Hepatic stellate cell (primary cell): ENCODE results near the gene TNIP3.
"Not testable (repeated sequence)": the region's sequence is repeated elsewhere in the genome, so short reads cannot be mapped to it uniquely, and the experiment has no call there.

Experiments
- DNase-seq: peaks from one replicate; pipeline ENCODE4 v3.0.0; 2011; ENCODE audit warnings: low spot score

The TNIP3 gene

GRCh38 chr4:121164291-121164690, at the start of gene TNIP3:
Gene TNIP3 (minus strand): TSS chr4:121164321. CDS start chr4:121164125, 196 bp downstream.
- DNase-seq, result no peak

DNA sequence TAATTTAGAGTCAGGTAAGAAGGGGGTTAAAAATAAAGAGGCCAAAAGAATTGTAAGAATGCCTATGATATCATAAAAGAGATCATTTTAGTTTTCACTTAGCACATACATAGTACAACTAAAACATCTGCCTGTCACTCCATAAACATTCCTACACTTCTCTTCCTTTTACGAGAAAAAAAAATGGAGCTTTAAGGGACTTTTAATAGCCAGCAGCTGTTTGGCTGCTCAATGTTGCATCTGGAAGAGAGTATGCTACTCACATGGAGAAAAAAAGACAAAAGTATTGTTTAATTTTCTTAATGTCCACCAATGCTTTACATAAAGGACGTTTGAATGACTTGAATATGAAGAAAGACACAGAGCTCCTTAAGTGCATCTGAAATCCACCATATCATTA, 48.7 kb upstream of the TNIP3 start:
- DNase-seq, result no peak

DNA sequence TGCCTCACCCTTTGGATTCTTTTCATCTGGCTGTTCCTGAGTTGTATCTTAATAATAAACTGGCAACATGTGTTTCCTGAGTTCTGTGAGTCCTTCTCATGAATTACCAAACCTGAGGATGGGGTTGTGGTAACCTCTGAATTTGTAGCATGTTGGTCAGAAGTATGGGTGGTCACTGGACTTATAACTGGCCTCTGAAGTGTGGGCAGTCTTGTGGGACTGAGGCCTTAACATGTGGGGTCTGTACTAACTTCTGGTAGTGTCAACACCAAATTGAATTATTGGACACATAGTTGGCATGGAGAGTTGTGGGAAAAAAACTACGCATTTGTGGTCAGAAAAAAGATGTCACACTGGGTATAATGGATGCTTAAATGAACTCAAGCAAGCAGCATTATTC, 45.0 kb upstream of the TNIP3 start:
- DNase-seq, result no peak

DNA sequence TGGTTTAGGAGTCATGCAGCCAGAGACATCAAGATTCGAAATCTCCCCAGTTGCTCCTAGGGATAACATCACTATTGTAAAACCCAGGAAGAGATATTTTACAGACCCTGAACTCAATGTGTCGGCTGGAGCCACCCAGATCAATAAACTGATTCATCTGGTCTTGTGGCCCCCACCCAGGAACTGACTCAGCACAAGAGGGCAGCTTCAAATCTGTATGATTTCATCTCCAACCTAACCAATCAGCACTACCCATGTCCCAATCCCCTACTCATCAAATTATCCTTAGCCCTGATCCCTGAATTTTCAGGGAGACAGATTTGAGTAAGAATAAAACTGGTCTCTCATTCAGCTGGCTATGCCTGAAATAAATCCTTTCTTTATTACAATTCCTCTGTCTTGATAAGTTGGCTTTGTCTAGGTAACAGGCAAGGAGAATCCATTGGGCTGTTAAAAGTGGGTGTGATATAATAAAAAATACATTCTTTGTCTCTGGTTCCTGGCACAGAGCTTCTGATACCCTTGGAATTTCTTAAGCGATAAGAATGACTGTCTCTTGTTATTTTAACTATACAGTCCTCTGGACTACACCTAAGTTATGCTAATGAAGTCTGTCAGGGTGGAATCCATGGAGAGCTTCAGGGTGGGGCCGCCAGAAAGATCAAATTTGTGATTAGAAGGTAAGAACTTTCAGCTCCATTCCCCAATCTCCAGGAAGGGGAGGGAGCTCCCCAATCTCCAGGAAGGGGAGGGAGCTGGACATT, 44.3 kb upstream of the TNIP3 start:
- DNase-seq, result no peak

DNA sequence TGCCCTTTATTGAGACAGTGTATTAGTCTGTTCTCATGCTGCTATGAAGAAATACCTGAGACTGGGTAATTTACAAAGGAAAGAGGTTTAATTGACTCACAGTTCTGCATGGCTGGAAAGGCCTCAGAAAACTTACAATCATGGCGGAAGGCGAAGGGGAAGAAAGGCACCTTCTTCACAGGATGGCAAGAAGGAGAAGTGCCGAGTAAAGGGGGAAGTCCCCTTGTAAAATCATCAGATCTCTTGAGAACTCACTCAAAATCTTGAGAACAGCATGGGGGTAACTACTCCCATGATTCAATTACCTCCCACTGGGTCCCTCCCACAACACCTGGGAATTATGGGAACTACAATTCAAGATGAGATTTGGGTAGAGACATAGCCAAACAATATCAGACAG, 41.7 kb upstream of the TNIP3 start:
- DNase-seq, result not testable (repeated sequence)

GRCh38 chr4:121200795-121201472, 36.8 kb upstream of the TNIP3 start:
- no peak for DNase-seq

GRCh38 chr4:121199742-121200561, 35.8 kb upstream of the TNIP3 start:
- no peak for DNase-seq

DNA sequence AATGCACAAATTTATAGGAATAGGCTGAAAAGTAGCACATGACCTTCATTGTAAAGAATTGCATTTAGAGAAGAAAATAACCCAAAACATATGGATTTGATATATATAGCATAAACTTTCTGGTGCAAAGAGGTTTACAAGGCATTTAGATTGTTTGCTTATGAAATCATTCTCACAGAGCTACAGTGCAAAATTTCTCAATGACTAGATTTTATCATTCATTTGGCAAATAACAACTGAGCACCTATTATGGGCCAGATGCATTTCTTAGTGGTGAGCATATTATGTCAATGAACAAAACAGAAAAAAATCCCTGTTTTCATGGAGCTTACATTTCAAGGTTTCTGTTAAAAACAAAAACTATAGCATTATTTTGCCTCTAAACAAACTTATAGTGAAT, 34.1 kb upstream of the TNIP3 start:
- no peak for DNase-seq

- DNase-seq, result no peak
Observed at GRCh38 chr4:121195649-121196048, 31.5 kb upstream of the TNIP3 start.

DNA sequence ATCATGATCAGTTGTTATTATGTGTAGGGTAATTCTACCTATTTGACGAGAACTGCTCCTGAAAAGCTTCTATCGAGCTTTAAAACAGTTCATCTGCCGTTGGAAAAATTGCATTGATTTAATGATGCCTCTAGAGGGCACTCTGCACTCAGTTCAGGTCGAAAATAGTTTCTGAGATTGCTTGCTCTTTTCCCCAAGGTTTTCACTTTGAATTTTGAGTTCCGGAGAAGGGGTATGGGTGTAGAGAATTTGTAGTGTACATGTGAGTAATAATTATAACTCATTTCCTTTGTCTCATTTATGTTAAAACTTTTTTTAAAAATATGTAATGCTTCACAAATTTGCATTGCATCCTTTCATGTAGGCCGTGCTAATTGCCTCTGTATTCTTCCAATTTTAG, 28.4 kb upstream of the TNIP3 start:
- no peak for DNase-seq

DNA sequence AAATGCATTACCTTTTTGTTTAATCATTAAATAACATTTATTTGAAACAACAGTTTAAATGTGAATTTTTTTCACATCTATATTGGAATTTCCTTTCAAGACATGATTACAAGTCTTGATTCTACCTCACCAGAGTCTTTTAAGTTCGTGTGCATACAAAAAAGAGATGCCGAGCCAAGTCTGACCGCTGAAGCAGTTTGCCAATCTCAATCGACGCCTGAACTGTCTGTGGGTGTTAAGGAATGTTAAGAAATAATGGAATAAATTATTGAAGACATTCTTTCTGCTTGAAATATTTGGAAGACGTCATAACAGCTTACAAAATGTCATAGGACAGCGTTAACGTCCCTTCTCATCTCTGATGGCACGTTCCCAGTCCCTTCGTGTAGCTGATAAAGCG, 27.9 kb upstream of the TNIP3 start:
- DNase-seq, result no peak

DNA sequence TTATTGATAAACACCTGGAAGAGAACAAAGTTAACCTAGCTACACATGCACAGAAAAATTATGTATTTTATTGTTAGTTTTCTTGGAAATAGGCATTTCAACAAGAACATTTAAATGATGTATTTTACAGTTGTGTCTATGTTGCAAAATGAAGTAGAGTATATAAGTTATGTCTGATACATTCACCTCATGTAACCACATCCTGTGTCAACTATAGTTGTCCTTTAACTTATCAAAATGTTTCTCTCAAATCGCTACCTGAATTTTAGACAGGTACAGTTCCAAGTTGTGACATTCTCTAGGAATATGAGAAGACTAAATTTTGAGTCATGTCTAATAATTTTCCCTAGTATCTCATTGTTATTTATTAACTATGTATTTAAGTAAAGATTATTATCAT, 27.2 kb upstream of the TNIP3 start:
- DNase-seq, result no peak

GRCh38 chr4:121190389-121190788, 26.3 kb upstream of the TNIP3 start:
- DNase-seq, result no peak

DNA sequence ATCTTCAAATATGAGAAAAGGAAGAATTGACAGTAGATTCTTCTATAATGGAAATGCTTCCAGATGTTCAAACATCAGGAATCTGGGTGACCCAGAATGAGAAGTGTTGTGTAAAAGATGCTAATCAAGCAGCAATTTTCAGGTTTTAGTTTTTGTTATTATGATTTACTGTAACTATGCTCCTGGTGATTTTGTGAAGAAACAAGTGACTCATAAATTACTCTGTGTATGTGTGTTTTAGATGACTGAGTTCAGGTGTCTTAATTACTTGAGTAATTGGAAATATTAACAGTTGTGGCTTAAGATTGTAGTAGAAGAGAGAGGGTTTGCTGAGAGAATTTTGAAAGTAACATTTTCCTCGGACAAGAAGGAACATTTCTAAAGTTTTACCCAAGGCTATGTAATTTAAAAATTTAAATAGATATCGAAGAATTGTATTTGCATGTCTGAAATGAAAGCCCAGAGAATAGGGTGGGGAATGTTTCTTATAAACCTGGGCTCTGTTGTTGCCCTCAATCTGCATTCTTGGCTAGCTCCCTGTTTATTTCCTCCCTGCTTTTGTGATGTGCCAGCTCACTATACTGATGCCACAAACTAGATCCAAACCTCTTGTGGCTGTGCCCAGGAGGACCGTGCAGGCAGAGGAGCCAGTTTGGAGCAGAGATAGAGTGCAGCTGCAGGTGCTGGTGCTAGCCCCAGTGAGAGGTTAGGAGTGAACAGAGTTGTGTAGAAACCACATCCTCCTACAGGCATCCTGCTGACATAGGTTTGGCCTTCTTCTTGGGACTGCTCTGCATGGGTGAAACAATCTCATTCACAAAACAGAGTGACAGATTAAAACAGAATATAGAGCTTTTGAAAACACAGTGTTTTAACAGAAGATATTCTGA, 25.4 kb upstream of the TNIP3 start:
- DNase-seq, result no peak

- no peak for DNase-seq
Observed at GRCh38 chr4:121187206-121187605, 23.1 kb upstream of the TNIP3 start.

DNA sequence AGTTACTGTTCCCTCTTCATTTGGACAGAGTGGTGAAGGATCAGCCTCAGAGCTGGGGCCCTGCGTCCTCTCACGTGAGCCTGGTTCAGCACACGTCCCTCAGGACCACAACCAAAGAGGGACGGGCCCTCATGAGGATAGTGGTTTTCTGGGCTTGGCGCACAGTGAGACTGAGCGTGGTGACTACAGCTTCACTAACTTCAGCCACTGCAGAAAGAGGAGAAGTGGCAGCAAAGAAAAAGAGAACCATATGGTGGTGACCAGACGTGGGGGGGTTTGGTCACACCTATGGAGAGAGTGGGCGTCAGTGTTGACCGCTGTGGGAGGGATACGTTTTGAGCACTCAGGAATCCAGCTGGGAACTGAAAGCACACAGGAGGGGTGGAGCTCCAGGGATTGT, 21.8 kb upstream of the TNIP3 start:
- DNase-seq, result no peak

- DNase-seq, result no peak
Observed at GRCh38 chr4:121183989-121184388, 19.9 kb upstream of the TNIP3 start.

DNA sequence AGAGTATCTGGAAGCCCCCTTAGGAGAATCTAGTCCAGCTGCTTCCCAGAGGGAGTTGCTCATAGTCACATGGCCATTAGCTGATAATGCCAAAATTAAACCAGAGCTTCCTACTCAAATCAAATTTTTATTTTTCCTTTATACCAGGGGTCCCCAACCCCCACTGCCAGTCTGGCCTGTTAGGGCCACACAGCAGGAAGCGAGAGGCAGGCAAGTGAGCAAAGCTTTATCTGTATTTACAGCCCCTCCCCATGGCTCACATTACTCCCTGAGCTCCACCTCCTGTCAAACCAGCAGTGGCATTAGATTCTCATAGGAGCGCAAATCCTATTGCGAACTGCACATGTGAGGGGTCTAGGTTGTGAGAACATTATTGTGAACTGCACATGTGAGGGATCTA, 19.2 kb upstream of the TNIP3 start:
- DNase-seq, result no peak

- peak; percentile 7 for DNase-seq
Observed at GRCh38 chr4:121182296-121182695, 18.2 kb upstream of the TNIP3 start.

DNA sequence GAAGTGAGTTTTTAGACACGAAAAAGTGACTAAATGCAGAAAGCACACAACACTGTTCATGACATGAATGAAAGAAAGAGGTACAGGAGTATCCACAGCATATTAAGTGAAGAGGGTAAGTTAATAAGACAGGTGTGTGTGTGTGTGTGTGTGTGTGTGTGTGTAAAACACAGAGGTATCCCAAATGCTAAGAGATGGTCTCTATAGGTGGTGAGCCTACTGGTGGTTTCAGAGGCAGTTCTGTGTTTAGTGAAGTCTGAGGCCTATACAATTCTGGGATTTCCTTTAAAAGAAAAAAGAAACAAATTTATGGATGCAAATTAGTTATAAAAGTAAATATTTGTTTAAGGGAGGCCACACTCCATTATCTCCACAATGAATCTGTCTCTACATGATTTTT, 17.4 kb upstream of the TNIP3 start:
- DNase-seq, result no peak

DNA sequence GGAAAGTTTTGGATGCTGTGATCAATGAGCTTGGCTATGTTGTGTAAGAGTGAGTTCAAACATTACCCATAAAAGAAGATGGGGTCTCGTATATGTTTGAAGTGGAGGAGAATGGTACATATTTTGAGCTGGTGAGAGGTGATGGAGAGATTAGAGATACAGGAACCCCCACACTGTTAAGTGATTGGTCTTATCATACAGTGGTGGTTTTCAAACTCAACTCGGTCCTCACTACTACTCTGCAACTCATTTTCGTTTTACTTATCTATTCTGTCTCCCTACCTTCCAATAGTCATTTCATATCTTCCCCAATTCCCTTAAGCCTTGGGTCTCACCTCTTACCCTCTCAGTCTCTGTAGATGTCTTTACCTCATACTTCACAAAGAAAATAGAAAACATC, 16.4 kb upstream of the TNIP3 start:
- no peak for DNase-seq
